Liver (tissue), 9 donors: Measurements from ENCODE around the gene CACNA1C. TPM values are rescaled to one million over a fixed set of nuclear protein-coding genes. Genes with fewer than 3 reads are reported as not detected.

Experiments used
- DNase-seq: peaks from one replicate; pipeline ENCODE4 v3.0.0-alpha.2; 2017; ENCODE audit warnings: low spot score
- H3K27ac ChIP-seq, 2 donors: one replicate each; pipeline ENCODE4 v1.7.0; 2013; ENCODE audit warnings: inconsistent platforms in 2 of 2, low read length in 2 of 2, control low read depth in 1 of 2, low read depth in 1 of 2, mild to moderate bottlenecking in 1 of 2
- H3K27me3 ChIP-seq, 4 donors: one replicate each; pipeline versions ENCODE4 v1.6.1 to v1.7.0; 2013; ENCODE audit warnings: low read length in 3 of 4, inconsistent platforms in 1 of 4, mild to moderate bottlenecking in 1 of 4, moderate library complexity in 1 of 4; ENCODE audit not compliant: control insufficient read depth in 4 of 4, insufficient read depth in 4 of 4
- H3K36me3 ChIP-seq, 4 donors: one replicate each; pipeline versions ENCODE4 v1.6.1 to v1.7.0; 2013; ENCODE audit warnings: low read length in 3 of 4, mild to moderate bottlenecking in 3 of 4, low read depth in 1 of 4, moderate library complexity in 1 of 4; ENCODE audit not compliant: control insufficient read depth in 4 of 4, insufficient read depth in 3 of 4
- H3K4me1 ChIP-seq, 4 donors: one replicate each; pipeline versions ENCODE4 v1.6.1 to v1.7.0; 2013; ENCODE audit warnings: low read length in 3 of 4, mild to moderate bottlenecking in 3 of 4, moderate library complexity in 1 of 4; ENCODE audit not compliant: control insufficient read depth in 4 of 4, insufficient read depth in 4 of 4
- H3K4me3 ChIP-seq, 3 donors: one replicate each; pipeline versions ENCODE4 v1.6.1 to v1.7.0; 2013; ENCODE audit warnings: low read length in 3 of 3, control low read depth in 1 of 3, low read depth in 1 of 3, mild to moderate bottlenecking in 1 of 3
- H3K9ac ChIP-seq, 2 donors: one replicate each; pipeline ENCODE4 v1.7.0; 2013; ENCODE audit warnings: low read length in 2 of 2, mild to moderate bottlenecking in 2 of 2, moderate library complexity in 2 of 2, control low read depth in 1 of 2, low read depth in 1 of 2
- H3K9me3 ChIP-seq, 4 donors: one replicate each; pipeline versions ENCODE4 v1.6.1 to v1.7.0; 2013; ENCODE audit warnings: low read length in 3 of 4; ENCODE audit not compliant: control insufficient read depth in 4 of 4
- EGR1 ChIP-seq, 2 donors: IDR thresholded peaks; 2 replicates each; pipeline ENCODE4 v1.6.1; 2016 to 2018; ENCODE audit warnings: antibody characterized with exemption in 2 of 2, low read depth in 2 of 2
- FOXA1 ChIP-seq: IDR thresholded peaks from 2 replicates; pipeline ENCODE4 v1.6.1; 2016; ENCODE audit warnings: antibody characterized with exemption
- FOXA2 ChIP-seq: IDR thresholded peaks from 2 replicates; pipeline ENCODE4 v1.6.1; 2016; ENCODE audit warnings: antibody characterized with exemption
- GABPA ChIP-seq, 2 donors: IDR thresholded peaks in 1 of 2; conservative IDR thresholded peaks in 1 of 2; 2 replicates each; pipeline ENCODE4 v1.6.1; 2016; ENCODE audit warnings: antibody characterized with exemption in 2 of 2, mild to moderate bottlenecking in 1 of 2, moderate library complexity in 1 of 2
- HNF4A ChIP-seq, 2 donors: conservative IDR thresholded peaks; 2 replicates each; pipeline ENCODE4 v1.6.1; 2016; ENCODE audit warnings: antibody characterized with exemption in 2 of 2, mild to moderate bottlenecking in 2 of 2
- HNF4G ChIP-seq: IDR thresholded peaks from 2 replicates; pipeline ENCODE4 v1.6.1; 2016; ENCODE audit warnings: antibody characterized with exemption
- JUND ChIP-seq, 2 donors: IDR thresholded peaks; 2 replicates each; pipeline ENCODE4 v1.6.1; 2016; ENCODE audit warnings: antibody characterized with exemption in 2 of 2
- NR2F2 ChIP-seq: IDR thresholded peaks from 2 replicates; pipeline ENCODE4 v1.6.1; 2016; ENCODE audit warnings: antibody characterized with exemption
- RAD21 ChIP-seq, 2 donors: IDR thresholded peaks; 2 replicates each; pipeline ENCODE4 v1.6.1; 2016; ENCODE audit warnings: antibody characterized with exemption in 2 of 2, mild to moderate bottlenecking in 2 of 2
- RXRA ChIP-seq, 2 donors: IDR thresholded peaks; 2 replicates each; pipeline ENCODE4 v1.6.1; 2017 to 2018; ENCODE audit warnings: antibody characterized with exemption in 2 of 2, mild to moderate bottlenecking in 1 of 2
- SP1 ChIP-seq: IDR thresholded peaks from 2 replicates; pipeline ENCODE4 v1.6.1; 2018; ENCODE audit warnings: antibody characterized with exemption, mild to moderate bottlenecking
- TAF1 ChIP-seq: conservative IDR thresholded peaks from 2 replicates; pipeline ENCODE4 v1.6.1; 2016; ENCODE audit warnings: antibody characterized with exemption, mild to moderate bottlenecking
- YY1 ChIP-seq: IDR thresholded peaks from 2 replicates; pipeline ENCODE4 v1.6.1; 2016; ENCODE audit warnings: antibody characterized with exemption, mild to moderate bottlenecking
- WGBS: extraction: QIAGEN DNeasy Blood & Tissue Kit; methylation state at CpG from one replicate; pipeline ENCODE4 v1.1.7; 2013; 5-methylcytosine and 5-hydroxymethylcytosine counted together
- polyA plus RNA-seq, 2 donors: library from polyadenylated mRNA; stranded (reverse) in 1 of 2; unstranded in 1 of 2; fragments of 200-250 nt in 1 of 2; fragments of >200 nt in 1 of 2; fragmentation: Nextera tagmentation in 1 of 2; extraction: Ambion mirVana in 1 of 2; gene quantifications; one replicate each; pipeline versions ENCODE4 v1.2.1 to v1.2.3, GENCODE V29; 2013 to 2015
- total RNA-seq, 2 donors: library from RNA; depleted of rRNA; stranded (reverse); fragments of >200 nt; gene quantifications; one replicate each; pipeline ENCODE4 v1.2.3, GENCODE V29; 2014
- TF ChIP-seq, protein P1 (sequence below): IDR thresholded peaks from 2 replicates; pipeline ENCODE4 v1.6.1; 2016; ENCODE audit warnings: antibody characterized with exemption
- TF ChIP-seq, protein P2 (sequence below): IDR thresholded peaks from 2 replicates; pipeline ENCODE4 v1.6.1; 2016; ENCODE audit warnings: antibody characterized with exemption
- TF ChIP-seq, protein P3 (sequence below): fragments of 150-350 bp; IDR thresholded peaks from 2 replicates; pipeline ENCODE4 v1.5.1; 2017; ENCODE audit warnings: improper control_type of control experiment, low read depth, low read length; ENCODE audit not compliant: missing input control
- TF ChIP-seq, protein P4 (sequence below): IDR thresholded peaks from 2 replicates; pipeline ENCODE4 v1.6.1; 2016; ENCODE audit warnings: antibody characterized with exemption
- TF ChIP-seq, protein P5 (sequence below): IDR thresholded peaks from 2 replicates; pipeline ENCODE4 v1.6.1; 2016; ENCODE audit warnings: antibody characterized with exemption, mild to moderate bottlenecking
- donor health status: healthy.
- donor health status: healthy.
- donor health status: healthy.
- donor health status: healthy.
- donor health status: healthy.

The CACNA1C gene
- total and polyA plus RNA-seq, 4 donors, result 0.23 to 1.9 (median 0.41) TPM

DNA sequence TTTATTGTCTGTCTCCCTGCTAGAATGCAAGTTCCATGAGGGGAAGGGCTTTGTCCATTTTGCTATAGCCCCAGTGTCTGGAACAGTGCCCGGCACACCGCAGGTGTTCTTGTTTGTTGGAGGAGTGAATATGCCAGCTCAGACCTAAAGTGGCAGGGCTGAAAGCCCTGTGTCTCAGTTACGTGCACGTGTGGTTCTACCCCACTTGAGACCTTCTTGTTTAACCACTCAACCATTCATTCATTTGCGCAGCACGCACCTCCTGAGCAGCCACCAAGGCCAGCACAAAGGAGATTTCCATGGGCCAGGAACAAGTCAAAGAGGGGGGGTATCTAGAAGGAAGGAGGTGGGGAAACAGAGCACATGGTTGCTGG, 404.0 kb downstream of the CACNA1C start:
- Histone ChIP-seq H3K9ac (no peak overlapping the region), H3K27ac (no peak overlapping the region), H3K4me1 (no peaks in the 10 kb centered on the region), H3K36me3 (no peaks in the 10 kb centered on the region), H3K27me3 (no peaks in the 10 kb centered on the region), H3K4me3 (no peak overlapping the region), H3K9me3 (no peaks in the 10 kb centered on the region)
- DNase-seq, result no peak
- no peak for TF ChIP-seq HNF4G
- no peak for TF ChIP-seq YY1
- TF ChIP-seq HNF4A (conservative IDR thresholded peaks at IDR 0.05), result no peak
- no peak for TF ChIP-seq RAD21 (IDR thresholded peaks at IDR 0.05)
- TF ChIP-seq, protein P1, sequence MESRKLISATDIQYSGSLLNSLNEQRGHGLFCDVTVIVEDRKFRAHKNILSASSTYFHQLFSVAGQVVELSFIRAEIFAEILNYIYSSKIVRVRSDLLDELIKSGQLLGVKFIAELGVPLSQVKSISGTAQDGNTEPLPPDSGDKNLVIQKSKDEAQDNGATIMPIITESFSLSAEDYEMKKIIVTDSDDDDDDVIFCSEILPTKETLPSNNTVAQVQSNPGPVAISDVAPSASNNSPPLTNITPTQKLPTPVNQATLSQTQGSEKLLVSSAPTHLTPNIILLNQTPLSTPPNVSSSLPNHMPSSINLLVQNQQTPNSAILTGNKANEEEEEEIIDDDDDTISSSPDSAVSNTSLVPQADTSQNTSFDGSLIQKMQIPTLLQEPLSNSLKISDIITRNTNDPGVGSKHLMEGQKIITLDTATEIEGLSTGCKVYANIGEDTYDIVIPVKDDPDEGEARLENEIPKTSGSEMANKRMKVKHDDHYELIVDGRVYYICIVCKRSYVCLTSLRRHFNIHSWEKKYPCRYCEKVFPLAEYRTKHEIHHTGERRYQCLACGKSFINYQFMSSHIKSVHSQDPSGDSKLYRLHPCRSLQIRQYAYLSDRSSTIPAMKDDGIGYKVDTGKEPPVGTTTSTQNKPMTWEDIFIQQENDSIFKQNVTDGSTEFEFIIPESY, result no peak
- no peak for TF ChIP-seq EGR1 (IDR thresholded peaks at IDR 0.05; ENCODE audit: low read depth in 2 of 2)
- TF ChIP-seq JUND (IDR thresholded peaks at IDR 0.05), result no peak
- no peak for TF ChIP-seq NR2F2
- no peak for TF ChIP-seq RXRA (IDR thresholded peaks at IDR 0.05)
- no peak for TF ChIP-seq SP1
- no peak for TF ChIP-seq FOXA2
- TF ChIP-seq, protein P2, sequence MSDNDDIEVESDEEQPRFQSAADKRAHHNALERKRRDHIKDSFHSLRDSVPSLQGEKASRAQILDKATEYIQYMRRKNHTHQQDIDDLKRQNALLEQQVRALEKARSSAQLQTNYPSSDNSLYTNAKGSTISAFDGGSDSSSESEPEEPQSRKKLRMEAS, result no peak
- TF ChIP-seq, protein P3, sequence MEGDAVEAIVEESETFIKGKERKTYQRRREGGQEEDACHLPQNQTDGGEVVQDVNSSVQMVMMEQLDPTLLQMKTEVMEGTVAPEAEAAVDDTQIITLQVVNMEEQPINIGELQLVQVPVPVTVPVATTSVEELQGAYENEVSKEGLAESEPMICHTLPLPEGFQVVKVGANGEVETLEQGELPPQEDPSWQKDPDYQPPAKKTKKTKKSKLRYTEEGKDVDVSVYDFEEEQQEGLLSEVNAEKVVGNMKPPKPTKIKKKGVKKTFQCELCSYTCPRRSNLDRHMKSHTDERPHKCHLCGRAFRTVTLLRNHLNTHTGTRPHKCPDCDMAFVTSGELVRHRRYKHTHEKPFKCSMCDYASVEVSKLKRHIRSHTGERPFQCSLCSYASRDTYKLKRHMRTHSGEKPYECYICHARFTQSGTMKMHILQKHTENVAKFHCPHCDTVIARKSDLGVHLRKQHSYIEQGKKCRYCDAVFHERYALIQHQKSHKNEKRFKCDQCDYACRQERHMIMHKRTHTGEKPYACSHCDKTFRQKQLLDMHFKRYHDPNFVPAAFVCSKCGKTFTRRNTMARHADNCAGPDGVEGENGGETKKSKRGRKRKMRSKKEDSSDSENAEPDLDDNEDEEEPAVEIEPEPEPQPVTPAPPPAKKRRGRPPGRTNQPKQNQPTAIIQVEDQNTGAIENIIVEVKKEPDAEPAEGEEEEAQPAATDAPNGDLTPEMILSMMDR, result no peak
- TF ChIP-seq, protein P4, sequence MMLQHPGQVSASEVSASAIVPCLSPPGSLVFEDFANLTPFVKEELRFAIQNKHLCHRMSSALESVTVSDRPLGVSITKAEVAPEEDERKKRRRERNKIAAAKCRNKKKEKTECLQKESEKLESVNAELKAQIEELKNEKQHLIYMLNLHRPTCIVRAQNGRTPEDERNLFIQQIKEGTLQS, result no peak
- TF ChIP-seq GABPA (IDR thresholded peaks at IDR 0.05 in 1 of 2, conservative IDR thresholded peaks at IDR 0.05 in 1 of 2), result no peak
- TF ChIP-seq FOXA1, result no peak
- TF ChIP-seq TAF1, result no peak
- TF ChIP-seq, protein P5, sequence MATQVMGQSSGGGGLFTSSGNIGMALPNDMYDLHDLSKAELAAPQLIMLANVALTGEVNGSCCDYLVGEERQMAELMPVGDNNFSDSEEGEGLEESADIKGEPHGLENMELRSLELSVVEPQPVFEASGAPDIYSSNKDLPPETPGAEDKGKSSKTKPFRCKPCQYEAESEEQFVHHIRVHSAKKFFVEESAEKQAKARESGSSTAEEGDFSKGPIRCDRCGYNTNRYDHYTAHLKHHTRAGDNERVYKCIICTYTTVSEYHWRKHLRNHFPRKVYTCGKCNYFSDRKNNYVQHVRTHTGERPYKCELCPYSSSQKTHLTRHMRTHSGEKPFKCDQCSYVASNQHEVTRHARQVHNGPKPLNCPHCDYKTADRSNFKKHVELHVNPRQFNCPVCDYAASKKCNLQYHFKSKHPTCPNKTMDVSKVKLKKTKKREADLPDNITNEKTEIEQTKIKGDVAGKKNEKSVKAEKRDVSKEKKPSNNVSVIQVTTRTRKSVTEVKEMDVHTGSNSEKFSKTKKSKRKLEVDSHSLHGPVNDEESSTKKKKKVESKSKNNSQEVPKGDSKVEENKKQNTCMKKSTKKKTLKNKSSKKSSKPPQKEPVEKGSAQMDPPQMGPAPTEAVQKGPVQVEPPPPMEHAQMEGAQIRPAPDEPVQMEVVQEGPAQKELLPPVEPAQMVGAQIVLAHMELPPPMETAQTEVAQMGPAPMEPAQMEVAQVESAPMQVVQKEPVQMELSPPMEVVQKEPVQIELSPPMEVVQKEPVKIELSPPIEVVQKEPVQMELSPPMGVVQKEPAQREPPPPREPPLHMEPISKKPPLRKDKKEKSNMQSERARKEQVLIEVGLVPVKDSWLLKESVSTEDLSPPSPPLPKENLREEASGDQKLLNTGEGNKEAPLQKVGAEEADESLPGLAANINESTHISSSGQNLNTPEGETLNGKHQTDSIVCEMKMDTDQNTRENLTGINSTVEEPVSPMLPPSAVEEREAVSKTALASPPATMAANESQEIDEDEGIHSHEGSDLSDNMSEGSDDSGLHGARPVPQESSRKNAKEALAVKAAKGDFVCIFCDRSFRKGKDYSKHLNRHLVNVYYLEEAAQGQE, result no peak
- WGBS, result 82% methylated on average over 6 of the region's 6 CpGs
